ENCODE data around the gene FZD4.

FZD4 gene

GRCh38 chr11:86919557-86920210 lies 35.5 kb downstream of the FZD4 start:
- TF ChIP-seq RAD21 (IDR thresholded peaks at IDR 0.05; ENCODE audit: low read depth) (peak; percentile 89), CREB1 (IDR thresholded peaks at IDR 0.05; ENCODE audit: low read depth) (no peak)

DNA sequence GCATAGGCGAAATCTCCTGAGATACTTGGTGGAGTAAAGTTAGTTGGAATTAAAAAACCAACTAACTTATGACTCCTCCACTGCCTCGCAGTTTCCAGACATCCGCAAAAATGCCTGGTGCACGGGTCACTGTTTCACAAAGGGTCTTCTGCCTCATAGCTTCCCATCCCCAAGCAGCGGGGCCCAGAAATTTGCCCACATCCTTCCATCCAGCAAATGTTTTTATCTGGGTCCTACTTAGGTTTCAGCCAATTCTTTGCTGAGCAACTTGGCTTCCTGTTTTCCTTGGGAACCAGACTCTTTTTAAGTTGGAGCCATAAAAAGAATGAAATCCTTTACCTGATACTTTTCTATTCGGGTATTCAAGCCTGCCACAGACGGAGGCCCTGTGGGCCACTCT lies 36.2 kb downstream of the FZD4 start:
- TF ChIP-seq TAF1 (IDR thresholded peaks at IDR 0.05; ENCODE audit: low read depth) (no peak), ZBTB7A (IDR thresholded peaks at IDR 0.05; ENCODE audit: low read depth) (no peak), RAD21 (IDR thresholded peaks at IDR 0.05; ENCODE audit: low read depth) (no peak), CEBPB (IDR thresholded peaks at IDR 0.05) (no peak), USF1 (IDR thresholded peaks at IDR 0.05) (no peak), FOXM1 (IDR thresholded peaks at IDR 0.05; ENCODE audit: borderline replicate concordance, low read depth) (no peak), TCF12 (IDR thresholded peaks at IDR 0.05; ENCODE audit: low read depth) (no peak), EP300 (IDR thresholded peaks at IDR 0.05; ENCODE audit: borderline replicate concordance) (no peak)

- no peak for TF ChIP-seq FOXM1 (IDR thresholded peaks at IDR 0.05; ENCODE audit: borderline replicate concordance, low read depth)
- no peak for TF ChIP-seq NFIC (IDR thresholded peaks at IDR 0.05)
- TF ChIP-seq RAD21 (IDR thresholded peaks at IDR 0.05; ENCODE audit: low read depth), result no peak
Observed at GRCh38 chr11:86918496-86918895, 36.7 kb downstream of the FZD4 start.

- no peak for TF ChIP-seq RAD21 (IDR thresholded peaks at IDR 0.05; ENCODE audit: low read depth)
- TF ChIP-seq MAX (IDR thresholded peaks at IDR 0.05), result no peak
- TF ChIP-seq USF1 (IDR thresholded peaks at IDR 0.05), result no peak
- no peak for TF ChIP-seq CREB1 (IDR thresholded peaks at IDR 0.05; ENCODE audit: low read depth)
- TF ChIP-seq CEBPB (IDR thresholded peaks at IDR 0.05), result no peak
- TF ChIP-seq NFIC (IDR thresholded peaks at IDR 0.05), result no peak
- no peak for TF ChIP-seq ZBTB7A (IDR thresholded peaks at IDR 0.05; ENCODE audit: low read depth)
- TF ChIP-seq YY1 (IDR thresholded peaks at IDR 0.05; ENCODE audit: low read depth), result no peak
- TF ChIP-seq EP300 (IDR thresholded peaks at IDR 0.05; ENCODE audit: borderline replicate concordance), result no peak
- no peak for TF ChIP-seq FOXM1 (IDR thresholded peaks at IDR 0.05; ENCODE audit: borderline replicate concordance, low read depth)
- TF ChIP-seq TCF12 (IDR thresholded peaks at IDR 0.05; ENCODE audit: low read depth), result no peak
- TF ChIP-seq TEAD4 (IDR thresholded peaks at IDR 0.05), result no peak
- TF ChIP-seq, protein P1, sequence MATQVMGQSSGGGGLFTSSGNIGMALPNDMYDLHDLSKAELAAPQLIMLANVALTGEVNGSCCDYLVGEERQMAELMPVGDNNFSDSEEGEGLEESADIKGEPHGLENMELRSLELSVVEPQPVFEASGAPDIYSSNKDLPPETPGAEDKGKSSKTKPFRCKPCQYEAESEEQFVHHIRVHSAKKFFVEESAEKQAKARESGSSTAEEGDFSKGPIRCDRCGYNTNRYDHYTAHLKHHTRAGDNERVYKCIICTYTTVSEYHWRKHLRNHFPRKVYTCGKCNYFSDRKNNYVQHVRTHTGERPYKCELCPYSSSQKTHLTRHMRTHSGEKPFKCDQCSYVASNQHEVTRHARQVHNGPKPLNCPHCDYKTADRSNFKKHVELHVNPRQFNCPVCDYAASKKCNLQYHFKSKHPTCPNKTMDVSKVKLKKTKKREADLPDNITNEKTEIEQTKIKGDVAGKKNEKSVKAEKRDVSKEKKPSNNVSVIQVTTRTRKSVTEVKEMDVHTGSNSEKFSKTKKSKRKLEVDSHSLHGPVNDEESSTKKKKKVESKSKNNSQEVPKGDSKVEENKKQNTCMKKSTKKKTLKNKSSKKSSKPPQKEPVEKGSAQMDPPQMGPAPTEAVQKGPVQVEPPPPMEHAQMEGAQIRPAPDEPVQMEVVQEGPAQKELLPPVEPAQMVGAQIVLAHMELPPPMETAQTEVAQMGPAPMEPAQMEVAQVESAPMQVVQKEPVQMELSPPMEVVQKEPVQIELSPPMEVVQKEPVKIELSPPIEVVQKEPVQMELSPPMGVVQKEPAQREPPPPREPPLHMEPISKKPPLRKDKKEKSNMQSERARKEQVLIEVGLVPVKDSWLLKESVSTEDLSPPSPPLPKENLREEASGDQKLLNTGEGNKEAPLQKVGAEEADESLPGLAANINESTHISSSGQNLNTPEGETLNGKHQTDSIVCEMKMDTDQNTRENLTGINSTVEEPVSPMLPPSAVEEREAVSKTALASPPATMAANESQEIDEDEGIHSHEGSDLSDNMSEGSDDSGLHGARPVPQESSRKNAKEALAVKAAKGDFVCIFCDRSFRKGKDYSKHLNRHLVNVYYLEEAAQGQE (IDR thresholded peaks at IDR 0.05; ENCODE audit: low read depth), result no peak
- no peak for TF ChIP-seq TAF1 (IDR thresholded peaks at IDR 0.05; ENCODE audit: low read depth)
- TF ChIP-seq EGR1 (IDR thresholded peaks at IDR 0.05), result no peak
Observed at GRCh38 chr11:86917589-86917988, 37.6 kb downstream of the FZD4 start.

DNA sequence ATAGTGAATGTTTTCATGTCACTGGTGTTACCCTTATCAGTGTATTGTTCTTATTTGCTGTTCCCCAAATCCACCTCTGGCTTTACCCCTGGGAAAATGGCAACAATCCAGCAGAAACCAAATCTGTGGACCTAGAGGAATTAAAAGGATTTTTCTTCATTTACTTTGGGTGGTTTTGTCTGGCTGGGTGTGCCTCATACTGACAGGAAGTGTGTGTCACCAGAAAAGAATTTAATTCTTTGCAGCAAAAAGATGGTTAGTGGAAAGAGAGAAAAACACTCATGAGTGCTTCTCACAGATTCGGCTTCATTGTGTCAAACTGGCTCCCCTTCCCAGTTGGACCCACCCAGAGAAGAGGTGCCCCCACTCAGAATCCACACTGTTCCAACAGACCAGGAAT lies 38.9 kb downstream of the FZD4 start:
- TF ChIP-seq FOXM1 (IDR thresholded peaks at IDR 0.05; ENCODE audit: borderline replicate concordance, low read depth) (peak; percentile 56; the same call in 1 of the 2 replicates), EP300 (IDR thresholded peaks at IDR 0.05; ENCODE audit: borderline replicate concordance) (peak; percentile 83; the same call in 1 of the 2 replicates), EGR1 (IDR thresholded peaks at IDR 0.05) (no peak), TCF12 (IDR thresholded peaks at IDR 0.05; ENCODE audit: low read depth) (peak; percentile 49; the same call in 1 of the 2 replicates), TEAD4 (IDR thresholded peaks at IDR 0.05) (peak; percentile 77), ZBTB7A (IDR thresholded peaks at IDR 0.05; ENCODE audit: low read depth) (no peak), NFIC (IDR thresholded peaks at IDR 0.05) (peak; percentile 67)

DNA sequence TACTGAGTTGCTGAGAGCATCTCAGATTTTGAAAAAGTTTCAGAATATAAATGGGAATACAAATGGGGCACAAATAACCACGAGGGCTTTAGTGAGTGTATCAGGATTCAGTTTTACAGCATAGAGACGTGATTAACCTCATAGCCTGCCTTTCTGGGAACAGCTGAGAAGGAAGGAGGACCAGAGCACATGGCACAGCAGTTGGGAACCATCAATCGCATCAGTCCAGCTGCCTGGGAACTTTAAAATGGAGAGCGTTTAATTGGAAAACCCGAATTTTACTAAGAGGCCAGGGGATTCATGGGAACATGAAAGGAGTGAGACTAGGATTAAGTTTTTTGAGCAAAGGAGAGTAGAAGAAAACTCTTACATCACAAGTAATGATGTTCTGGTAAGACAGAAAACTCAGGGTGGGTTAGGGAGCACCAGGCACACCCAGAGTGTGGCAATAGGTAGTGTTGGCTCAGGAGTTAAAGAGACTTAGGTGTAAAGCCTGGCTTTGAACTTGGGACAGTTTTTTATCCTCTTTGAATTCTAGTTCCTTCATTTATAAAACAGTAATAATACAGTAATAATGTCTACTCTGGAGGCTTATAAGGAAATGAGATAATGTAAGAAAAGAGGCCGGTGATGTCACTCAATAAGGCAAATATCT lies 40.2 kb downstream of the FZD4 start:
- TF ChIP-seq FOXM1 (IDR thresholded peaks at IDR 0.05; ENCODE audit: borderline replicate concordance, low read depth) (no peak), MAX (IDR thresholded peaks at IDR 0.05) (no peak), USF1 (IDR thresholded peaks at IDR 0.05) (no peak), YY1 (IDR thresholded peaks at IDR 0.05; ENCODE audit: low read depth) (no peak), ZBTB7A (IDR thresholded peaks at IDR 0.05; ENCODE audit: low read depth) (no peak), CEBPB (IDR thresholded peaks at IDR 0.05) (no peak)

DNA sequence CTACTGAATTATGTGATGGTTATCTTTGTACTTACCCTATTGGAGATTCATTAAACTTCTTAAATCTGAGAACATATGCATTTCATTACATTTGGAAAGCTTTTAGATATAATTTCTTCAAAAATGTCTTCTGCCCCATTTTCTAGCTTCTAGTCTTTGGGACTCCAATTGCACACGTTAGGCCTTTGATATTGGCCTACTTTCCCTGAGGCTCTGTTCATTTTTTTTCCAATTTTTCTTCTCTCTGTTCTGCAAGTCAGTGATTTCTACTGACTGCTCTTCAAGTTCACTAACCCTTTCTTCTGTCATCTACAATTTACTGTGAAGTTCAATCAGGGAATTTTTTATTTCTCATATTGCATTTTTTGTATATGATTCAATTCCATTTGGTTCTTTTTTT lies 43.0 kb downstream of the FZD4 start:
- TF ChIP-seq TAF1 (IDR thresholded peaks at IDR 0.05; ENCODE audit: low read depth) (no peak), USF1 (IDR thresholded peaks at IDR 0.05) (no peak), RAD21 (IDR thresholded peaks at IDR 0.05; ENCODE audit: low read depth) (no peak), NFIC (IDR thresholded peaks at IDR 0.05) (no peak), MAX (IDR thresholded peaks at IDR 0.05) (no peak), FOXM1 (IDR thresholded peaks at IDR 0.05; ENCODE audit: borderline replicate concordance, low read depth) (no peak), ZBTB7A (IDR thresholded peaks at IDR 0.05; ENCODE audit: low read depth) (no peak)

All from Ishikawa (cell line).